K562 (cell line): ENCODE data around the gene PPT2. TPM values are rescaled to one million over a fixed set of nuclear protein-coding genes. Genes with fewer than 3 reads are reported as not detected.

Source experiments
- CCAR2 ChIP-seq: fragments of 200-400 bp; formaldehyde crosslinking; IDR thresholded peaks from 2 replicates; pipeline ENCODE4 v1.6.1; 2017; ENCODE audit warnings: mild to moderate bottlenecking, low read depth, low read length
- CHAMP1 ChIP-seq: fragments of 450-650 bp; IDR thresholded peaks from 2 replicates; pipeline ENCODE4 v1.6.1; 2016; ENCODE audit warnings: mild to moderate bottlenecking
- ETS2 ChIP-seq: IDR thresholded peaks from 2 replicates; pipeline ENCODE4 v1.6.1; 2016; ENCODE audit warnings: borderline replicate concordance, missing genetic modification characterization, mild to moderate bottlenecking, moderate library complexity, missing compliant biosample characterization; ENCODE audit not compliant: poor library complexity, severe bottlenecking
- FOS ChIP-seq: IDR thresholded peaks from 3 replicates; pipeline ENCODE4 v1.6.1; 2011; ENCODE audit not compliant: insufficient read length; ENCODE audit errors: extremely low read depth
- FOXA3 ChIP-seq, 2 experiments: fragments of 450-650 bp in 1 of 2; sonication (generic) in 1 of 2; formaldehyde crosslinking; IDR thresholded peaks in 1 of 2; conservative IDR thresholded peaks in 1 of 2; 2 replicates each; pipeline versions ENCODE4 v1.4.0 to v1.8.0; 2020 to 2022; ENCODE audit warnings: mild to moderate bottlenecking in 2 of 2, missing genetic modification reagents in 1 of 2
- KLF10 ChIP-seq: fragments of 250-450 bp; sonication (Bioruptor Pico); IDR thresholded peaks from 2 replicates; pipeline ENCODE4 v1.6.1; 2021; ENCODE audit warnings: matching md5 sums
- NFATC3 ChIP-seq: fragments of 450-650 bp; IDR thresholded peaks from 2 replicates; pipeline ENCODE4 v1.6.1; 2017; ENCODE audit warnings: mild to moderate bottlenecking
- NR3C1 ChIP-seq: sonication (generic); formaldehyde crosslinking; IDR thresholded peaks from 2 replicates; pipeline ENCODE4 v1.8.1; 2022; ENCODE audit warnings: missing genetic modification reagents
- SRSF1 ChIP-seq: fragments of 200-400 bp; formaldehyde crosslinking; IDR thresholded peaks from 2 replicates; pipeline ENCODE4 v1.6.1; 2017; ENCODE audit warnings: mild to moderate bottlenecking, low read depth, low read length, moderate library complexity
- SRSF3 ChIP-seq: fragments of 200-400 bp; formaldehyde crosslinking; IDR thresholded peaks from 2 replicates; pipeline ENCODE4 v1.6.1; 2016; ENCODE audit warnings: mild to moderate bottlenecking, low read length, moderate library complexity; ENCODE audit not compliant: insufficient read depth
- TSC22D4 ChIP-seq: fragments of 450-650 bp; IDR thresholded peaks from 2 replicates; pipeline ENCODE4 v1.6.1; 2016; ENCODE audit warnings: missing genetic modification characterization, missing biosample characterization, control low read depth
- ZBTB11 ChIP-seq, 3 experiments: fragments of 200-800 bp in 1 of 3; fragments of 250-450 bp in 1 of 3; fragments of 450-650 bp in 1 of 3; sonication (Bioruptor Pico) in 1 of 3; sonication (Bioruptor generic) in 1 of 3; formaldehyde crosslinking in 1 of 3; IDR thresholded peaks; 2 replicates each; pipeline versions ENCODE4 v1.6.1 to v1.8.0; 2016 to 2022; ENCODE audit warnings: mild to moderate bottlenecking in 2 of 3, missing genetic modification characterization in 2 of 3, missing compliant biosample characterization in 1 of 3, moderate library complexity in 1 of 3
- ZFP91 ChIP-seq: sonication (generic); formaldehyde crosslinking; IDR thresholded peaks from 2 replicates; pipeline ENCODE4 v1.8.0; 2022; ENCODE audit warnings: mild to moderate bottlenecking, missing genetic modification reagents
- ZNF140 ChIP-seq: fragments of 250-450 bp; sonication (Bioruptor Pico); IDR thresholded peaks from 2 replicates; pipeline ENCODE4 v1.8.0; 2021; ENCODE audit warnings: moderate library complexity, mild to moderate bottlenecking, inconsistent platforms
- ZNF165 ChIP-seq: fragments of 250-450 bp; sonication (Bioruptor Pico); IDR thresholded peaks from 2 replicates; pipeline ENCODE4 v1.4.0; 2020; ENCODE audit warnings: borderline replicate concordance
- ZNF197 ChIP-seq: fragments of 200-800 bp; sonication (Bioruptor generic); IDR thresholded peaks from 2 replicates; pipeline ENCODE4 v1.6.1; 2016; ENCODE audit warnings: low read depth, missing genetic modification characterization, missing compliant biosample characterization
- ZNF3 ChIP-seq: fragments of 250-450 bp; sonication (Bioruptor Pico); IDR thresholded peaks from 2 replicates; pipeline ENCODE4 v1.5.0; 2021; ENCODE audit warnings: mild to moderate bottlenecking, moderate library complexity
- ZNF316 ChIP-seq: fragments of 450-650 bp; IDR thresholded peaks from 2 replicates; pipeline ENCODE4 v1.6.1; 2016
- ZNF696 ChIP-seq: fragments of 250-450 bp; sonication (Bioruptor Pico); conservative IDR thresholded peaks from 2 replicates; pipeline ENCODE4 v1.4.0; 2020; ENCODE audit warnings: mild to moderate bottlenecking, moderate library complexity
- polyA plus RNA-seq, 8 experiments: library from polyadenylated mRNA; depleted of rRNA in 4 of 8; stranded (reverse) in 5 of 8; unstranded in 3 of 8; fragments of >200 nt; fragmentation: Nextera tagmentation in 2 of 8; fragmentation: Illumina TruSeq in 1 of 8; extraction: Ambion mirVana in 2 of 8; extraction: Trizol in 1 of 8; gene quantifications; 2 replicates each; pipeline versions ENCODE4 v1.2.1 to v1.2.3, GENCODE V29; 2011 to 2014; ENCODE audit warnings: inconsistent platforms in 1 of 8, missing spikeins in 1 of 8
- total RNA-seq, 7 experiments: library from RNA; depleted of rRNA in 6 of 7; stranded (reverse); fragments of >200 nt in 6 of 7; fragmentation: Illumina TruSeq in 2 of 7; extraction: Trizol in 2 of 7; gene quantifications; 2 replicates each; pipeline versions ENCODE4 v1.2.1 to v1.2.3, GENCODE V29; 2011 to 2021; ENCODE audit warnings: low replicate concordance in 1 of 7

The PPT2 gene
- total and polyA plus RNA-seq, 9 of the 15 experiments (the other 6 are each of a cell fraction or from before 2014, with no cell fraction given) = 27.4 to 98.8 (median 69.9) TPM

- no peak for TF ChIP-seq ZNF696
- TF ChIP-seq ZNF197 (CRISPR knock-in tag) = no peak
- TF ChIP-seq FOS = no peak
- no peak for TF ChIP-seq TSC22D4 (tag)
- no peak for TF ChIP-seq NR3C1 (CRISPR knock-in tag)
- no peak for TF ChIP-seq ZNF140
- TF ChIP-seq CCAR2 = no peak
- TF ChIP-seq NFATC3 = no peak
- TF ChIP-seq ZFP91 (CRISPR knock-in tag) = no peak; the same call in 1 of the 2 replicates
- TF ChIP-seq SRSF1 = no peak
- no peak for TF ChIP-seq ZNF316
- TF ChIP-seq FOXA3 (CRISPR knock-in tag; conservative IDR thresholded peaks at IDR 0.05 in 1 of 2, IDR thresholded peaks at IDR 0.05 in 1 of 2) = no peak
- no peak for TF ChIP-seq KLF10 (CRISPR knock-in tag)
- no peak for TF ChIP-seq ZNF3
- TF ChIP-seq ETS2 (tag) = no peak
- no peak for TF ChIP-seq ZBTB11 (CRISPR knock-in tag; IDR thresholded peaks at IDR 0.05)
- no peak for TF ChIP-seq ZNF165 (CRISPR knock-in tag)
- no peak for TF ChIP-seq SRSF3
- no peak for TF ChIP-seq CHAMP1
These were observed 34.9 kb upstream of the PPT2 start (continued) for GRCh38 chr6:32118782-32119628.
